Measurements from ENCODE around the gene ARFGAP2. TPM values are rescaled to one million over a fixed set of nuclear protein-coding genes. Genes with fewer than 3 reads are reported as not detected.

The ARFGAP2 gene
- total and polyA plus RNA-seq, 2 of the 8 experiments (the other 6 are each of a cell fraction or from before 2014, with no cell fraction given) = 50.2 to 64.0 TPM

DNA sequence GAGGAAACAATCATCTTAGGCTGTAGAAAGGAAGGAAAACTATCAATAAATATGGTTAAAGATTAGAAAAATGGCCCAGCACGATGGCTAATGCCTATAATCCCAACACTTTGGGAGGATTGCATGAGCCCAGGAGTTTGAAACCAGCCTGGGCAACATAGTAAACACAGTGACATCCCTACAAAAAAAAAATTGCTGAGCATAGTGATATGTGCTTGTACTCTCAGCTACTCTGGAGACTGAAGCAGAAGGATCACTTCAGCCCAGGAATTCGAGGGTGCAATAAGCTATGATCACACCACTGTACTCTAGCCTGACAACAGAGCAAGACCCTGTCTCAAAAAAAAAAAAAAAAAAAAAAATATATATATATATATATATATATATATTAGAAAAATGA, 54.9 kb downstream of the ARFGAP2 start (continued):
- TF ChIP-seq, protein P1, sequence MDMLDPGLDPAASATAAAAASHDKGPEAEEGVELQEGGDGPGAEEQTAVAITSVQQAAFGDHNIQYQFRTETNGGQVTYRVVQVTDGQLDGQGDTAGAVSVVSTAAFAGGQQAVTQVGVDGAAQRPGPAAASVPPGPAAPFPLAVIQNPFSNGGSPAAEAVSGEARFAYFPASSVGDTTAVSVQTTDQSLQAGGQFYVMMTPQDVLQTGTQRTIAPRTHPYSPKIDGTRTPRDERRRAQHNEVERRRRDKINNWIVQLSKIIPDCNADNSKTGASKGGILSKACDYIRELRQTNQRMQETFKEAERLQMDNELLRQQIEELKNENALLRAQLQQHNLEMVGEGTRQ (IDR thresholded peaks at IDR 0.05; ENCODE audit: low read length) = no peak
- TF ChIP-seq NRF1 (IDR thresholded peaks at IDR 0.05; ENCODE audit: low read depth, low read length) (no peak), KDM5A (IDR thresholded peaks at IDR 0.05; ENCODE audit: low read length) (no peak), PHF8 (conservative IDR thresholded peaks at IDR 0.05; ENCODE audit: low read depth, low read length) (no peak), BRCA1 (IDR thresholded peaks at IDR 0.05; ENCODE audit: low read depth, low read length) (no peak), TAF1 (IDR thresholded peaks at IDR 0.05; ENCODE audit: low read depth, low read length) (no peak), GTF2F1 (IDR thresholded peaks at IDR 0.05; ENCODE audit: borderline replicate concordance, low read depth, low read length) (no peak)
